ENCODE measurements around the gene ZMYND8.
"Not testable (repeated sequence)": the region's sequence is repeated elsewhere in the genome, so short reads cannot be mapped to it uniquely, and the experiment has no call there.

Gene ZMYND8

DNA sequence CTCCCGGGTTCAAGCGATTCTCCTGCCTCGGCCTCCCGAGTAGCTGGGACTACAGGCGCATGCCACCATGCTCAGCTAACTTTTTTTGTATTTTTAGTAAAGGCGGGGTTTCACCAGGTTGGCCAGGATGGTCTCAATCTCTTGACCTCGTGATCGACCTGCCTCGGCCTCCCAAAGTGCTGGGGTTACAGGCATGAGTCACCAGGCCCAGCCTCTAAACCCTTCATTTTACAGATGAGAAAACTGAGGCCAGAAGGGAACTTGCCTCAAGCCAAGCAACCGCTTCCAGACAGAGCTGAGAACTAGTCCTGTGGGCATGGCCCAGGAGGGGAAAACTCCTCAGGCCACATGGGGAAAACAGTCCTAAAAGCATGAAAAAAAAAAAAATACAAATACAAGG, 47.1 kb downstream of the ZMYND8 start:
- DNase-seq = no peak

DNA sequence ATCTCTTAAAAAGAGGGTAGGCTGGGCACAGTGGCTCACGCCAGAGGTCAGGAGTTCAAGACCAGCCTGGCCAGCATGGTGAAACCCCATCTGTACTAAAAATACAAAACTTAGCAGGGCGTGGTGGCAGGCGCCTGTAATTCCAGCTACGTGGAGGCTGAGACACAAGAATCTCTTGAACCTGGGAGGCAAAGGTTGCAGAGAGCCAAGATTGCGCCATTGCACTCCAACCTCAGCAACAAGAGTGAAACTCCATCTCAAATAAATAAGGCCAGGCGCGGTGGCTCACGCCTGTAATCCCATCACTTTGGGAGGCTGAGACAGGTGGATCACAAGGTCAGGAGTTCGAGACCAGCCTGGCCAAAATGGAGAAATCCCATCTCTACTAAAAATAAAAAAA, 48.9 kb downstream of the ZMYND8 start:
- not testable (repeated sequence) for DNase-seq

DNA sequence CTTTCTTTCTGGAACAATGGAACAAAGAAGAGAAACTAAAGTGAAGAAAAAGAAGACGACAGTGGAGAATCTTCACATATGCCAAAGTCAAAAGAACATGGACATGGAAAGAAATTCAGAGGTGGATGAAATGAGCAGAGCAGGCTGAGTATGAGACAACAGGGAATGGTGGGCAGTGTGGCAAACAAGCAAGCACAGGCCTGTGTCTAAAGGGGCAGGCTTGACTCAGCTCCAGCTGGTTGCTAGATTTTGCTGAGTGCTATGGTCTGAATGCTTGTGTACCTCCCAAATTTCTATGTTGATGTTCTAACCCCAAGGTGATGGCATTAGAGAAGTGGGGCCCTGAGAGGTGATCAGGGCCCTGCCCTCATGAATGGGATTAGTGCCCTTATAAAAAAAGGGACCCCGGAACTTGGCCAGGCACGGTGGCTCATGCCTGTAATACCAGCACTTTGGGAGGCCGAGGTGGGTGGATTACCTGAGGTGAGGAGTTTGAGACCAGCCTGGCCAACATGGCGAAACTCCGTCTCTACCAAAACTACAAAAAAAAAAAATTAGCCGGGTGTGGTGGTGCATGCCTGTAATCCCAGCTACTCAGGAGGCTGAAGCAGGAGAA, 49.6 kb downstream of the ZMYND8 start:
- no peak for DNase-seq

DNA sequence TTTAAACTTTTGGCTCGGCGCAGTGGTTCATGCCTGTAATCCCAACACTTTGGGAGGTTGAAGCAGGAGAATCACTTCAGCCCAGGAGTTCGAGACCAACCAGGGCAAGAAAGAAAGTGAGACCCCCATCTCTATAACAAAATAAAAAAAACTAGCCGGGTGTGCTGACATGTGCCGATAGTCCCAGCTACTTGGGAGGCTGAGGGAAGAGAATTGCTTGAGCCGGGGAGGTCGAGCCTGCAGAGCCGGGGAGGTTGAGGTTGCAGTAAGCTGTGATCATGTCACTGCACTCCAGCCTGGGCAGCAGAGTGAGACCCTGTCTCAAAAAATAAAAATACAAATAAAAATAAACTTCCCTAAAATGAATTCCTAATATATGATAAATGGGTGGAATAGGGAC, 50.4 kb downstream of the ZMYND8 start:
- DNase-seq = no peak

DNA sequence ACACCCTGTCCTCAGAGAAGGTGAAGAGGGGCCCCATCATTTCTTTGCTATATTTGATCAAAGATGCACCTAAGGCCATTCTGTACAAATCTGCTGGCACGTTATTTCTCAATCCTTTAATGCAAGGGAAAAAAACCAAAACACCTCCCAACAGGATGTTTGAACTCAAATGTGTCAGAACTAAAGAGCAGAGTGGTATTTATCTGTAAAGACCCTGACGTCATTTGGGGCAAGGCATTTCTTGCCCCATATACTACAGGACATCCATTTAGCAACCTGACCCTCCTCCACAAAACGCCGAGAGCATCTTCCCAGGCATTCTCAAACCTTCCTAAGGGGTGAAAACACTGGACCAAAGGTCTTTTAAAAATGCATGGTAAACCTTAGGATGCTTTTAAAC, 50.8 kb downstream of the ZMYND8 start:
- no peak for DNase-seq

DNA sequence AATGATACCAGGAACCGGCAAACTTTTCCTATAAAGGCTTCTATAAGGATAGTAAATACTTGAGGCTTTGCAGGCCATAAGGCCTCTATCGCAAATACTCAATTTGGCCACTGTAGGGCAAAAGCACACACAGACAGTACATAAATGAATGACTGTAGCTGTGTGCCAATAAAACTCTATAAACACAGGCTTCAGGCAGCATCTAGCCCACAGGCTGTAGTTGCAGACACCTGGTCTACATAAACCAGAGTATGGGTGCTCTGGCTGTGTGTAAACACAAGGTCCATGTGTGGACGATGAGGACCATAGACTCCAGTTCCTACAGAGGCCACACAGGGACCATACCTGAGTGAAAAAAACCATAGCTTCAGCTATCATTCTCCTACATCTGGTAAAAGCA, 52.2 kb downstream of the ZMYND8 start:
- no peak for DNase-seq

DNA sequence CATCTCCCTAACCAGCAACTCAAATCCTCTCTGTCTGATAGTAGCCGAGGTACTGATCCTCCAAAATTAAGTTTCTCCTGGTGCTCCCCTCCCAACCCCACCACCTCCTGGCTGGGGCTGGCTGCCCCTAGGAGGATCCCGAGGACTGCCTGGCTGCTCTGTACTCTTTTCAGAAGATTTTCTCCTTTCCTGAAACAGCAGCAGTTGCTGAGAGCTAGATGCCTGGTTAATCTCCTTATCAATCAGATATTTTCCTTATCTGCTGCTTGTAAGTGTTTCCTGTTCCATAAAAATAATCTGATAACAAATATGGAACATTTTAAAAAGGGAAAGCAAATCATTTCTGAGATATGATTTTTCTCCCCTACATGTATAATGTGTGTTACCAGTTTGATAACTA, 52.8 kb downstream of the ZMYND8 start:
- no peak for DNase-seq

DNA sequence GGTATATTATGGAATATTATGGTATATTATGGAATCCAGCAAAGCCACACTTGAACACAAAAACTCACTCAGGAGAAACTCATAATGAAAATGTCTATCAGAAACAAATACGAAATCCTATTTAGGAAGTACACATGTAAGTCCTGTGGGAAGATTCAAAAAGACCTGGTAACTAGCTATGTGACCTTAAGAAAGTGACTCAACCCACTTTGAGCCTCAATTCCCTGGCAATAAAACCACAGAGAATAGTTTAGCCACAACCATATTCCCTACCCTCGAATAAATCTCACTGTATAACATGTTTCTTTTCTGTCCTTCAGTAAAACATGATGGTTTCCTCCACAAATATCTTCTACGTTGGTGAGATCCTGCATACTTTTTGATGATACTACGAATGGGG, 56.4 kb downstream of the ZMYND8 start:
- DNase-seq = no peak

DNA sequence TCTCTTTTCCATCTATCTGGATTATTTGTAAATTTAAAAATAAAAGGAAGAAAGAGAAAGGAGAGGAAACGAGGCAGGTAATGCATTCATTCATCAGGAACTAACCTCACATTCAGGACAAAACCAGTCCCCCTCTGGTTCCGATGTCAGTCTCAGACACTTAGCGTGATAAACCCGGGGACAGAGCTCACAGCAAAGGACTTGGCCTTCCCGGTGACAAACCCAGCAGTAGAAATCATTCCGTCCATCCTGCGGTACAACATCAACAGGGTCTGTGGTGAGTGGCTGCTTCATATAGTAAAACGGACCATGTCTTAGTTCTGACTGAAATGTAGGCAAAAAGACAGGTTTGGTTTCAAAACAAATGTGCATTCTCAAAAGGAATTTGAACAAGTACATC, 57.9 kb downstream of the ZMYND8 start:
- DNase-seq = no peak

DNA sequence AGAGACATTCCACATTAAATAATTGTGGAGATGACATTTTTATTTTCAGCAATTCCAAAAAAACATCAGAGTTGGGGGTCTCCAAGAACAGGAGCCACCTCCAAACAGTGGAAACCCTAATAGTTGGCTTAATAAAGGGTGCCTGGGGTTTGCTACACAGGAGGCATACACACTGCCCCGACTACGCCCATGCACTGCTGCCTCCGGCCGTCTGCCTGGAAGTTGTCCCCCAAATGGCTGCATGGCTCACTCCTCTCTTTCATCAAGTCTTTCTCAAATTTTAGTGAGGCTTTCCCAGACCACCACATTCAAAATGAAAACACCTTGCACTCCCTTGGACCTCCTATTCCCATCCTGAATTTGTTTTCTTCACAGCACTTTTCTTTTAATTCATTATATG, 58.8 kb downstream of the ZMYND8 start:
- no peak for DNase-seq

DNA sequence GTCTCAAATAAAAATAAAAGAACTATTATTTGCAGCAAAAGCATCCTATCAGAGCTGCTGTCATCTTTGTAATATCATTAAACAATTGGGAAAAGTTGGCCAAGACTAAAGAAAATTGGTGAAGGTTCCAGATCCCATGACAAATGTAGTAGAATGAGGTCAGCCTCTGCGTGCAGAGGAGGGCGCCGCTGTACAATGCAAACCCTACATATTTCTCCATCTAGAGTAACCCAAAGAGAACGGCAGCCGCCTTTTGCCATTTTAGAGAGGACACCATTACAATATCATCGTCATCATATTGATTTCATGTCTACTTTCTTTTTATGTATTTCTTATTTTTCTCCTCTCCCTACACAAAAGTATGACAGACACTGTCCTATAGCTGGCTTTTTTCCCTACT, 59.5 kb downstream of the ZMYND8 start:
- no peak for DNase-seq

DNA sequence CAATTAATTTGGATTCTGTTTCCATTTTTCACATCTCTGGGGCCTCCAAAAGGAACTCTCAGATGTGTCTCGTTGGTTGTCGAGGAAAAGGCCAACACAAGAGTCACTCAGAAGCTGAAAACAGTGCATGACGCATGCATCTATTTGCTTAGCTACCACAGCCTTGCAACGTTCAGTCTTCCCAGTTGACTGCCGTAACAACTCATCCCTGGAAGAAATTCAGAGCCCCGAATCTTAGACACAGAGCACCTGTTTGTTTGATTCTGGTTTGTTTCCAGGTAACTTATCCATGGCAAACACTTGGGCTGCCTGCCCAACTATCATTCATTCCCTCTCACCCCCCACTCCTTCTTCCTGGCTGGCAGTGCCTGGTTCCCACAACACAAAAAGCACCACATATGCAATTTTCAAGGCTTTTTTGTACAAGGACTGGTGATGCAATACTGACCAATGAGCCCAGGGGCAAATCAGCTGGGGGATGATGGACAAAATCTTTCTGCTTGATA, 60.5 kb downstream of the ZMYND8 start:
- no peak for DNase-seq

DNA sequence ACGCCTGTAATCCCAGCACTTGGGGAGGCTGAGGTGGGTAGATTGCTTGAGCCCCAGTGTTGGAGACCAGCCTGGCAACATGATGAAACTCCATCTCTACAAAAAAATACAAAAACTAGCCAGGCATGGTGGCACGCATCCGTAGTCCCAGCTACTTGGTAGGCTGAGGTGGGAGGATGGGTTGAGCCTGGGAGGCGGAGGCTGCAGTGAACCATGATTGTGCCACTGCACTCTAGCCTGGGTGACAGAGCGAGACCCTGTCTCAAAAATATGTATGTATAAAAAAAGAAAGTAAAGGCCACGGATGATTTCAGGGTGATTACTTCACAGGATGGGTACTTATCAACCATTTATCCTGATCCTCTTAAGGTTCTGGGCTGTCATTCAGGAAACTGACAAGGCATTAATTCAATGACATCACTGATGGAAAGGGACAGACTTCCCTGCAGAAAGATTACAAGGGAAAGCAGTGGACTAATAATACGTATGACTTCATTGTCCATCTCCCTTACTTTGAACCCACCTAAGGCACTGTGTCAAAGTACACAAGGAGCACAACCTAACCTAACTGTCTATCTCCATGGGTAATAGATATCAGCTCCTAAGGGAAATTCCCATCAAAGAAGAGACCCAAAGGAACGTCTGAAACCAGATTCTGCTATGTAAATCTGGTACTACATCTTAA, 61.2 kb downstream of the ZMYND8 start:
- no peak for DNase-seq

DNA sequence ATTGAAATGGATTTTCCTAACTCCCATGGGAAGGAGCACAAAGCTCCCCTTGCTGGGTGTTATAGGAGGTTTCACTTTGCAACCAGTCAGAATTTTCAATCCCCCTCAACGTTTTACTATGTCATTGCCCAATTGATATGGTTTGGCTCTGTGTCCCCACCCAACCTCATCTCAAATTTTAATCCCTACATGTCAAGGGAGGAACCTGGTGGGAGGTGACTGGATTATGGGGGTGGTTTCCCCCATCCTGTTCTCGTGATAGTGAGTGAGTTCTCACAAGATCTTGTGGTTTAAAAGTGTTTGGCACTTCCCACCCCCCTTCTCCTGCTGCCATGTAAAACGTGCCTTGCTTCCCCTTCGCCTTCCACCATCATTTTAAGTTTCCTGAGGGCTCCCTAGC, 62.9 kb downstream of the ZMYND8 start:
- no peak for DNase-seq

DNA sequence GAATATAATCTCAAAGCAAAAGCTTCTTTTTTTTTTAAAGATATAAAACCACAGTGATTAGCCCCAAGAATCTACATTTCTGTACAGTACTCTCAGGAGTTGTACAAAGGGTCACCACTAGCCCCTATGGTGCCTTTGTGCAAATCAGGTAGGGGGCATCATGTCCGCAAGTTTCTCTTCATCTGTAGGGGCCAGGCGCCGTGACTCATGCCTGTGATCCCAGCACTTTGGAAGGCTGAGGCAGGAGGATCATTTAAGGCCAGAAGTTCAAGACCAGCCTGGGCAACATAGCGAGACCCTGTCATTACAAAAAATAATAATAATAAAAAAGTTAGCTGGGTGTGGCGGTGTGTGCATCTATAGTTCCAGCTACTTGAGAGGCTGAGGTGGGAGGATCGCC, 63.9 kb downstream of the ZMYND8 start:
- no peak for DNase-seq

DNA sequence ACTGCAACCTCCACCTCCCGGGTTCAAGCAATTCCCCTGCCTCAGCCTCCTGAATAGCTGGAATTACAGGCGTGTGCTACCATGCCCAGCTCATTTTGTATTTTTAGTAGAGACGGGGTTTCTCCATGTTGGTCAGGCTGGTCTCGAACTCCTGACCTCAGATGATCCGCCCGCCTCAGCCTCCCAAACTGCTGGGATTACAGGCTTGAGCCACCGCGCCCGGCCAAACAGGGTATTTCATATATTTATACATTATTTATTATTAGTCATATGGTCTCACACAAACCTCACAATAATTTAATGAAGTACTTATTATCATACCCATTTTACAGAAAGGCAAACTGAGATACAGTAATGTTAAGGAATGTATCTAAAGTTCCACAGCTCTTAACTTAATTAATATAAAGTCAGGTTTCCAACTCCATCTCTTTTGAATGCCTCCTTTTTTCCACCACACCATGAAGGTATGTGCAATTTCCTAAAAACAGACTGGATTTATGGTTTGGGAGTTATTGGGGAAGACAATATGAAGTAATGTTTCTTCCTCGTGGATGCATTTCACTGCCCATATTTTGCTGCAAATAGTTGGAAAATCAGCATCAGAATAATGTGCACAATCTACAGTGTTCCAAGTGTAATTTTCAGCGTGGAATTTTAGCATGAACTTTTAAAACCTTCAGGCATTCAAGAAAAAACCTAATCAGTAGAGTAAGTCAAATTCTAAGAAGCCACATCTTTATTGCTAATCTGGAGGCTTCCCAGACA, 65.7 kb downstream of the ZMYND8 start:
- DNase-seq = no peak

DNA sequence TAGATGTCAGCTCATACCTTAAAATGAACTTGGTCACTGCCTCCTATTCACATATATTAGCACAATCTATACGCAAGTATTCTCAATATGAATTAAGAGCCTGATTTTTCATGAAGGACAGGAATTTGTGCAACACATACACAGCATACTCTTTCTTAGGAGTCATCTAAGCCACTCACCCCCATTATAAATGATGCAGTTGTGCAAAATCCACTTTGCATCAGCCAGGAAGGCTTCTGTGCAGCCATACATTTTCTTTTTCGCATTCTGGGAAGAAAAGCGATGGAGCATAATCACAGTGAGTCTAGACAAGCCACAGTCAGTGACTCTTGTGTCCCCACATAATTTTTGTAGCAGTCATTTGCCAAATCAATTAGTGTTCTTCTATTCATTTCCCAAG, 66.5 kb downstream of the ZMYND8 start:
- DNase-seq = no peak

DNA sequence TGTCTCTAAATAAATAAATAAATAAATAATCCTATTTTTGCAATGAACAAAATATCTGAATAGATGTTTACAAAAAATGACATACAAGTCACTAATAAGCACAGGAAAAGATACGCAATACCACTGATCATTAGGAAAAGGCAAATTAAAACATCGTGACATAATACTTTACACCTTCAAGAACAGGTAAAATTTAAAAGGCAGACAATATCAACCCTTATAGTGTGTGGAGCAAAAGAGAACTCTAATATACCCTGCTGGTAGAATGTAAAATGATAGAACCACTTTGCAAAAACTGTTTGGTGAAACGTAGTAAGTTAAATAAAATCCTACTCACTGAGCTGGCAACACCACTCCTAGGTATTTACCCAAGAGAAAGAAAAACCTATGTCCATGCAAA, 67.4 kb downstream of the ZMYND8 start:
- DNase-seq = no peak

DNA sequence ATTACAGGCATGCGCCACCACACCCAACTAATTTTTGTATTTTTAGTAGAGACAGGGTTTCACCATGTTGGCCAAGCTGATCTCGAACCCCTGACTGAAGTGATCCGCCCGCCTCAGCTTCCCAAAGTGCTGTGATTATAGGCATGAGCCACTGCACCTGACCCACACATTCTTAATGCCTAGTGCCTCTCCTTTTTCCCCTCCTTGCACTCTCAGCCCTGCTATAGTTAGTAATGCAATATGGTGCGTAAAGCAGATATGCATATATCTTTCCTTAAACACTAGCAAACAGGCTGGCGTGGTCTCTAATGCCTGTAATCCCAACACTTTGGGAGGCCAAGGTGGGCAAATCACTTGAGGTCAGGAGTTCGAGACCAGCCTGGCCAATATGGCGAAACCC, 68.0 kb downstream of the ZMYND8 start:
- not testable (repeated sequence) for DNase-seq

DNA sequence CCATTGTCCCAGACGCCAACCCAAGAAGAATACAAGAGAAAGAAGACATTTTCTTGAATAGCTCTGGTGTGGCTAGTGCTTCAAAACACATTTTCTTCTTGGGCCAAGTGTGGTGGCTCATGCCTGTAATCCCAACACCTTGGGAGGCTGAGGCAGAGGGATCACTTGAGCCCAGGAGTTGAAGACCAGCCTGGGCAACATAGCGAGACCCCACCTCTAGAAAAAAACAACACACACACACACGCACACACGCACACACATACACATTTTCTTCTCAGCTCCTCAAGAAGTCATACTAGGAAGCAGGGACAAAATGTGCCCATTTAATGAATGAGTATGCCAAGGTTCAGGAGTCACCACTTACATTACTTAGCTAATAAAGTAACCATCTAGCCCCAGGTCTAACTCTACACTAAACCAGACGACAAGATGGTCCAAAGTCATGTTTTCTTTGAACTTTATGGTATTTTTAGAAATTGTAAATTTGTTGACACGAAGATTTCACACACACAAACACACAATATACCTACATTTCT, 68.8 kb downstream of the ZMYND8 start:
- DNase-seq = no peak

DNA sequence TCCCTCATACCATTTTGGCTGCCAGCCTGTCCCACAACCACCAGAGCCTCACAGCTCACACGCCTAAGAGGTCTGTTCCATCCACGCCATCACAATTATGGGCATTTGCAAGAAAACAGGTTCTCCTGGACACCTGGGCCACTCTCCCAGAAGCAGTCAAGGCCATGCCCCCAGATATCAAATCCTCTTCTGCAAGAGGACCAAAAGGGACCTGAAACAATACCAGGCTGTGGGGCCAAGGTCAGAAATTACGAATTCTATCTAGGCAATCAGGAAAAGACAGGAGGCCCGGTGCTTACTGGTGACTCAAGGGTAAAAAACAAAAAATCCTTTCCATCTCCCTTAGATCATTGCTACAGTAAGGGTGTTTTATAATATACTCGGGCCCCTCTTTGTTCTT, 69.8 kb downstream of the ZMYND8 start:
- no peak for DNase-seq

DNA sequence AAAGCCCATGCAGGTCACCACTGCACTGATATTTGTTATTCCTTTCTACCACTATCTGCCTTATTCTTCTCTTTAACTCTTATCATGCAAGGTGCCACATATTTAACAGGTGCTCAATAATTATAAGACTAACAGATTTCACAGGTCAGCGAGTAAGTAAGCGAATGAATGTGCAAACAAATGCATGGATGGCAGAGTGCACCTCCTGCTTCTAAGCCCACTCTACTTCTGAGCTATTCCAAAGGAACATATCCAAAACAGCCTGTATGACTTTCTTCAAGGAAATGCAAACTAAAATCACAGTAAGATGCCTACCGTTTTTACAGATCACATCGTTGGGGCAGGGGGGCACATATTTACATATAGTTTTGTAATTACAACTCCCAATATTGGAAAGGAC, 71.3 kb downstream of the ZMYND8 start:
- no peak for DNase-seq

DNA sequence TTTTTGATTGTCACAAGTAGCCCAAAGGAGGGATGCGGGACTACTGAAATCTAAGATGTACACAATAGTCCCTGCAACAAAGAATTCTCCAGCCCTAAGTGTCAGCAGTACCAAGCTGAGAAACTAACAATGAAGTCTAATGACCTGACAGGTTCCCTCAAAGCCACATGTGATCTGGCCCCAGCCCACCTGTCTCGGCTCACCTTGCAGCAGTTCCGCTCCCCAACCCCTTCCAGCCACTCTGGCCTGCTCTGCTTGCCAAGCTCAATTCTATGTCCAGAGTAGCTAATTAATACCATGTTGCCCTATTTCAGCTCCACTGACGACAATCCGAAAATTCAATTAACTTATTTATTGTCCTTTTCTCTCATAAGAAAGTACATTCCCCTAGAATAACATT, 72.1 kb downstream of the ZMYND8 start:
- DNase-seq = no peak

DNA sequence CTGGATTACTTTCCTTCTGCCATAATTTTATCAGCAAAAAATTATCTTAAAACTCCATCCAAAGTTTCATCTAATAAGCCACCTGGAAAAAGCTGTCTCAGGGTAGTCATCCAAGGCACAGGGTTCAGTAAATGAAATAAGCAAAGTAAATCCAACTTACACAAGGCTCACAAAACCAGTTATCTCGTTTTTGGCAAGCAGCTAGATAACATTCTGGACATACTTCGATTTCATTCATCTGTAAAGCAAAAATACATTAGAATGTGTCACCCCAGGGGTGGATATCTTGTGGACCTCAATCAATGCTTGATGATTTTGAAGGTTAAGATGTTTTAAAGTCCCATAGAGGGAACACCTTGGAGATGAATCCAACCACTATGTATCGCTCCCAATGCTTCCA, 73.1 kb downstream of the ZMYND8 start:
- DNase-seq = no peak

All from activated CD4-positive, alpha-beta T cell treated with anti-CD3 and anti-CD28 coated beads, Interleukin-2, amount 50 U/mL, for 16 hours (primary cell).